Endometrial microvascular endothelial cells (primary cell): Measurements from ENCODE around the gene RIPK3. TPM values are rescaled to one million over a fixed set of nuclear protein-coding genes. Genes with fewer than 3 reads are reported as not detected.

Experiments used
- in situ Hi-C: cut with HindIII; loops from 2 replicates; pipeline ENCODE4 v1.10.0; 2017; ENCODE audit warnings: low sequenced_read_pairs, low pct_unique_long_range_greater_than_20kb; ENCODE audit errors: inconsistent ontology term
- total RNA-seq: library from RNA; depleted of rRNA; stranded (reverse); fragments of >200 nt; gene quantifications from one replicate; pipeline ENCODE4 v1.2.3, GENCODE V29; 2015; ENCODE audit errors: inconsistent ontology term

RIPK3 gene
- total RNA-seq, 1 donor from 2014 or later: 7.2 TPM

DNA sequence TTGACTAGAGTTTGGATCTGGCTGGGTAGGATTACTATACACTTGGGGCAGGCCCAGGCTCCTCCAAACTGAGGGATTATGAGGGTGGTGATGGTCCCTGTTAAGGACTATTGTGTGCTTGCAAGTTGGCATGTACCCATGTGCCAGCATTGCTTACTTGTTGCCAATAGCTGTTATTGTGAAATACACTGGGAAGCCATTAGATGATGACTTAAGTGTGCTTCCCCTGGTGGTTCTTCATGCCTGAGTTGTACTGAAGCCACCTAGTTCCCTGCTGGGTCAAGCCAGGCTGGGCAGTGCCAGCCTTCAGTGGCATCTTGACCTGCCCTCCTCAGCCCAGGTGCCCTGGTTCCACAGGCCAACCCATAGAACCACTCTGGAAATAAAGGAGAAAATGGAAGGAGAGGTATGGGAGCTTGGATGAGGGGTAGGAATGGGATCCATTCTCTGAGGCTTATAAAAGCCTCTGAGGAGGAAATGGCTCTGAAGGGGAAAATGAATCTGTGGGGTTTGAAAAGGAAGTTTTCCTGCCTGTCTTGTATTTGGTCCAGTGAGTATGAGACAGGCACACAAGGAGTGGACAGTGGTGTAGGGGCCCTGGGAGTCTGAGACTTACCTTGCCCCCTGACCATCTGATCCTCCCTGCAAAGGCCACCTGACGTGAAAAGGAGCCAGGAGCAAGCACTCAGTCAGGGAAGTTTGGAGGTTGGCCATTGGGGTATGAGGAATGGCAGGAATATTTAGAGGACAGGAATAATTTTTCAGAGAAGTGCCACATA, 27.8 kb downstream of the RIPK3 start:
- in situ Hi-C loops: no loop called here

DNA sequence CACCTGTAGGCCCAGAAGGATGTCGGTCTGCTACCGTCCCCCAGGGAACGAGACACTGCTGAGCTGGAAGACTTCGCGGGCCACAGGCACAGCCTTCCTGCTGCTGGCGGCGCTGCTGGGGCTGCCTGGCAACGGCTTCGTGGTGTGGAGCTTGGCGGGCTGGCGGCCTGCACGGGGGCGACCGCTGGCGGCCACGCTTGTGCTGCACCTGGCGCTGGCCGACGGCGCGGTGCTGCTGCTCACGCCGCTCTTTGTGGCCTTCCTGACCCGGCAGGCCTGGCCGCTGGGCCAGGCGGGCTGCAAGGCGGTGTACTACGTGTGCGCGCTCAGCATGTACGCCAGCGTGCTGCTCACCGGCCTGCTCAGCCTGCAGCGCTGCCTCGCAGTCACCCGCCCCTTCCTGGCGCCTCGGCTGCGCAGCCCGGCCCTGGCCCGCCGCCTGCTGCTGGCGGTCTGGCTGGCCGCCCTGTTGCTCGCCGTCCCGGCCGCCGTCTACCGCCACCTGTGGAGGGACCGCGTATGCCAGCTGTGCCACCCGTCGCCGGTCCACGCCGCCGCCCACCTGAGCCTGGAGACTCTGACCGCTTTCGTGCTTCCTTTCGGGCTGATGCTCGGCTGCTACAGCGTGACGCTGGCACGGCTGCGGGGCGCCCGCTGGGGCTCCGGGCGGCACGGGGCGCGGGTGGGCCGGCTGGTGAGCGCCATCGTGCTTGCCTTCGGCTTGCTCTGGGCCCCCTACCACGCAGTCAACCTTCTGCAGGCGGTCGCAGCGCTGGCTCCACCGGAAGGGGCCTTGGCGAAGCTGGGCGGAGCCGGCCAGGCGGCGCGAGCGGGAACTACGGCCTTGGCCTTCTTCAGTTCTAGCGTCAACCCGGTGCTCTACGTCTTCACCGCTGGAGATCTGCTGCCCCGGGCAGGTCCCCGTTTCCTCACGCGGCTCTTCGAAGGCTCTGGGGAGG, 28.9 kb downstream of the RIPK3 start, which contains the start of gene LTB4R:
Gene LTB4R (plus strand): TSS at position 857 of the 959 bp plus-strand sequence. CDS start 4,150 bp downstream, outside the sequence.
- in situ Hi-C loops: no loop called here

DNA sequence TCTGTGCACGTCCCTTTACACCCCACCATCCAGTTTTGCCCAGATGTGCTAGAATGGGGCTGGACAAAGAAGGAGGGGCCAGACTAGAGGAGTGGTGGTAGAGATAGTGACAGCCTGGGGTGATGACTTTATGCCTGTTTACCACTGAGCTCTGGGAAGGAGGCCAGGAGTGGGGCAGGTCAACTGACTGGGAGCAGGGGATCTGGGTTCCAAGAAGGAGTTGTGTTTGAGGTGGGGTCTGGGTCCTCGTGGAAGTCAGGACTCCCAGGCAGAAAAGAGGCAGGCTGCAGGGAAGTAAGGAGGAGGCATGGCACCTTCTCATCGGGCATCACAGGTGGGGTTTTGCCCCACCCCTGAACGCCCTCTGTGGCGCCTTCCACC, 29.5 kb downstream of the RIPK3 start:
- in situ Hi-C loops: no loop called here

DNA sequence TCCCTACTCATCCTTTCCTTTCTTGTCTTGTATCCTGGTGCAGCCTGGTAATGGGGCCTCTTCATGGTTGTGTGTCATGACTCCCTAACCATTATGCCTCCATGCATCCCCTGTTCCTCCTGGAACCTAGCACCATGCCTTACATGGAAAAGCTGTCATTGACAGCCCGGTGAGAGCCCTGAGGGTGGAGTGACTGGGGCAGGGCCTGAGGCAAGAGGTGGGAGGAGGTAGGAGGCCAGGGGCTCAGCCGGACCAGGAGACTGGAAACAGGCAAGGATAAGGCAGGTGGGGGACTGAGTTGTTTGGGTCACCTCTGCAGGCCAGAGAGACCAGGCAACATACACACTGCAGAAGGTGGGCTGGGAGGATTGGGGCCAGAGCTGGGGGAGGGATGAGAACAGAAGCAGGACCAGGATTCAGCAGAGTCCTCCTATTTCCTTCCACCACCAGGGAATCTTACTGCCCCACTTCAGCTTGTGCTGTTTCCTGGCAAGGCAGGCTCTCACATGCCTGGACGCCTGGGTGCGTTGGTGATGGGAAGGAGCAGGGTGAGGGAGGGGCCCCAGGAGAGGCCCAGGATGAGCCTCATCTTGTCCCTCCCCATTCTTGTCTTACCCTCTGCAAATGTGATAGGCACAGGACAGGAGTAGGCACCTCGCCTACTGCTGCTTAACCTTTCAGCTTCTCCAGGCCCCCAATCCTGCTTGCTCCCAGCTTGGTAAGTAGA, 30.1 kb downstream of the RIPK3 start, which contains the start of gene LTB4R2:
Gene LTB4R2 (plus strand): TSS at position 603 of the 727 bp plus-strand sequence. CDS start 525 bp downstream, outside the sequence.
- in situ Hi-C loops: no loop called here

DNA sequence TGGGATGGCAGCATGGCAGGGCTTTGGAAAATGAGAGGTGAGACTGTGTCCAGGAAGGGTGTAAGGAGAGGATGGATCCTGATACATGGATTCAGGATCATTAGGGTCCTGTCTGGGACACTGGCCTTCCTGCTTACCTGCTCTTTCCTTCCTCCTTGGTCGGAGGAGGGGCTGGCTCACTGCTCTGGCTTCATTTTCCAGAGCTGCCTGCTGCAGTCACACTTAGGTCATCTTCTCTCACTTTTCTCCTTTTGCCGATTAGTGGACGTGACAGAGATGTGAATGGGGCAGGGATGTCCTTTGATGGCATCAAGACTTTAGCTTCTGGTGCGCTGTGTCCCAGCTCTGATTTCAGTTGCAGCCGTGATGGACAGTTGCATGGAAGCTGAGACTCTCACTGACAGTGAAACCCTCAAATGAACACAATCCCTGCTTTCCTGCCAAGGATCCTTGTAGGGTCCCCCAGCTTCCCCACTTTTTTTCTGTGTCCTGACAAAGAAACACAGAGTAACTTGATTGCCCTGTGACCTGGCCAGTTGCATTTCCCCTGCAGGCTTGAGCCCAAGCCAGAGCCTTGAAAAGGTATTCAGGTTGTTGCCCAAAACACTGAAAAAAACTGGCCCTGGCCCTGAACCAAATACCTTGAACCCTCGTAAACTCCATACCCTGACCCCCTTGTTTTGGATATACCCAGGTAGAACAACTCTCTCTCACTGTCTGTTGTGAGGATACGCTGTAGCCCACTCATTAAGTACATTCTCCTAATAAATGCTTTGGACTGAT, 31.3 kb downstream of the RIPK3 start:
- in situ Hi-C loops: no loop called here

DNA sequence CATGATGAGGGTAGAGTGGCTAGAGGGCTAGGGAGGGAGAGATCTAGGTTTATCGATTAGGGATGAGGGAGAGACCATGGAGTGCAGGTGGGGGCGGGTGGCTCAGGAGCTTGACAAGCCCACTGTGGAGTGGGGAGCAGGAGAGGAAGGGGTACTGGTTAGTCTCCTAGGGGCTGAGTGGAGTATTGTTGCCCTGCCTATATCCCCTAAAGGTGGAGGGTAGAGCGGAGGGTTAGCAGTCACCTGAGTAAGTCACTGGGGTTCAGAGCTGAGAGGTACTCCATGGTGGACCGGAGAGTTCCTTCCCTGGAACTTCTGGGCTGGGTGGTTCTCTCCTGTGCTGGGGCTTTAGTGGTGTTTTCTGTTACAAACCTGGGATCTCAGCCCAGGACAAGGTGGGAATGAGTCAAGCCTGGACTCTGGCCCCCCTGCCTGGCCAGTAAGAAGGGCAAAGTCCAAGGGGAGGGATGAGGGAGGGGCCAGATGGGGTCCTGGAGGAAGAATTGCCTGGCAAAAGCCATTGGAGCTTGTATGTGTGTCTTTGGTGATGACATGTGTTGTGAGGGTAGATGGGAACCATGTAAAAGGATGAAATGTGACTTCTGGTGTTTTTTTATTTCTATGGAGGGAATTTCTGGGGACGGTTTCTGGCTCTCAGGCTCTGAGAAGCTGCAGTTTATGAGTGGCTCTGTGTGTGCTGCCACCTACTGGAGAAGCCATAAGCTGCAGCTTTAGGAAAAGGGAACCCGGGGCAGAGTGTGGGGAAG, 32.0 kb downstream of the RIPK3 start, which contains the start of gene CIDEB:
Gene CIDEB (minus strand): TSS at position 403 of the 767 bp plus-strand sequence. CDS start 119 bp downstream, at position 284.
- in situ Hi-C loops: no loop called here

DNA sequence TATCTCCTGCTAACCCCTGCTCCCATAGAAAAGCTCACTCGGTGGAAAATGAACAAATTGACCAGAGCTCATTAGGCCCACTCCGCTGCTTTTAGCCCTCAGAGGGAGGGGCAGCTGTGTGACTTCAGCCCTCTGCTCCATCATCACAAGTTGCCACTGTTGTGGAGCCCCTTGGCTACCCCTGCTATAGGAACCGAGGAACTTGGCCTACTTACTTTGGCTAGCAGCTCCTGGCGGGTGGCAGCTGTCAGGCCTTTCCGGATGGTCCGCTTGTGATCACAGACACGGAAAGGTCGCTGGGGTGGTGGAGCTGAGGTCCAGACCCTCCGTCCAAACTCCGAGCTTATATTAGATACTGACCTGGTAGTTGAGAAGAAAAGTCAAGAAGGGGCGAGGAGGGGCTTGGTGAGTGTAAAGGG, 32.6 kb downstream of the RIPK3 start:
- in situ Hi-C loops: no loop called here

DNA sequence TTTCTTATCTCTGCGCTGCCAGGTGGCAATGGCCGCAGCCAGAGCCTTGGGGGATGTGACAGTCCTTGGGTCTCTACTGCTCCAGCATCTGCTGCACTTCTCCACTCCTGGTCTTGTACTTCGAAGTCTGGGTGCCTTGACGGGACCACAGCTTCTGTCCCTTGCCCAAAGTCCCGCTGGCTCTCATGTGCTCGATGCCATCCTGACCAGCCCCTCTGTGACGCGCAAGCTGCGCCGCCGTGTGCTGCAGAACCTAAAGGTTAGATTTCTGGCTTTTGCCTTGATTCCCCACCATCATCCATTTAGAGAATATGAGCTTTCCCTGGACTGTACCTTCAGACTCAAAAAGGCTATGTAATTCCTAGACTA, 35.8 kb downstream of the RIPK3 start:
- in situ Hi-C loops: no loop called here

DNA sequence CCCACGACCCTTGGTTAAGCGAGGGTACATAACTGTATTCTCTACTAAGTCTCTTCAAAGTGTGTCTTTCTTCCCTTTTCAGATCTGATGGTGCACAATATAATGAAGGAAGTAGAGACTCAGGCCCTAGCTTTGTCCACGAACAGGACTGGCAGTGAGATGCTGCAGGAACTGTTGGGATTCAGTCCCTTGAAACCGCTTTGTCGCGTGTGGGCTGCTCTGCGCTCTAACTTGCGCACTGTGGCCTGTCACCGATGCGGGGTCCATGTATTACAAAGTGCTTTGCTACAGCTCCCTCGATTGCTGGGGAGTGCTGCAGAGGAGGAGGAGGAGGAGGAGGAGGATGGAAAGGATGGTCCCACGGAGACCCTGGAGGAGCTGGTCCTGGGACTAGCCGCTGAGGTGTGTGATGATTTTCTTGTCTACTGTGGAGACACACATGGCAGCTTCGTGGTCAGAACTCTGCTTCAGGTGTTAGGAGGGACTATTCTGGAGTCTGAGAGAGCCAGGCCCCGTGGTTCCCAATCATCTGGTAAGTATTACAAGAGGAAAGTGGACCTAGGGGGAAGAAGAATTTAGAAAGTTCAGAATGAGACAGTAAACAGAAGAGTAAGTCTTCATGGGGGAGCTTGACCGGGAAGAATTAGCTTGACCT, 39.3 kb downstream of the RIPK3 start:
- in situ Hi-C loops: no loop called here

DNA sequence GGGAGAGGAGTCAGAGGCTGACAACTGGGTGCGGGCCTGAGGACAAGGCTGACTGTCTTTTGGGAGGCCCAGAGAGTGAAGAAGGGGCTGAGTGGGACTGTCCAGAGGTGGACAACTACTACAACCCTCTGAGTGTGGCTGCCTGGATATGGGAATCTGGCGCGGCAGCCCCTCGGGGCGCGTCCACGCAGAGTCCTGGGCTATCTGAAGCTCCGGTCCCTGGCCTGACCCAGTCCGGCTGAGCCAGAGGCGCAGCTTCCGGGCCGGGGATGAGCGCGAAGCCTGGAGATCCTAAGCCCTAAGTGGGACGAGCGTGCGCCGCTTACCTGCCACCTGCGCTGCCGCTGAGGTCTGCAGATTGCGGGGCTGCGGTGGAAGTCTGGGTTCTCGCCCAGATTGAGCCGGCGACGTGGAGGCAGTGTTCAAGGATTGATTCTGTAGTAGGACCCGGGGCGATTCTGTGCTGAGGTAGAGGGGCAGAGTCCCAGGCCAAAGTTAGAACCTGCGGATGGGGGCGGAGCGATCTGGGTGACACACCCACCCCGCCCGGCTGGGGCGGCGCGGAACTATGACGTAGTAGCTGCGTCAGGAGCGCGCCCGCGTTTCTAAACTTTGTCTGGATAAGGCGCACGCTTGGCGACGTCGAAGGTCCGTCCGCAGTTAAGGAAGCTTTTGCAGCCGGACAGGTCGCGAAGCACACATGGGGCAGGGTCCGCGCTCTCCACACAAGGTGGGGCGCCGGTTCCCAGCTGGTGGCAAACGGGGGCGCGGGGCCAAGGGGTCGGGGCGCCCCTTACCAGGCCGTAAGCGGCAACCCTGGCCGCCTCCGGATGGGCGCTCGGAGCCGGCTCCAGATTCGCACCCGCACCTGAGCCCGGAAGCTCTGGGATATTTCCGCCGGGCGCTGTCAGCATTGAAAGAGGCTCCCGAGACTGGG, 40.3 kb downstream of the RIPK3 start, which contains the start of the genes DHRS1 and NOP9:
Gene DHRS1 (minus strand): TSS at position 526 of the 937 bp plus-strand sequence. CDS start 674 bp downstream, outside the sequence.
Gene NOP9 (plus strand): TSS at position 596 of the 937 bp plus-strand sequence. CDS start 105 bp downstream, at position 701.
- in situ Hi-C loops: loop anchor here (10.0 kb wide), 1 partner anchor 95 kb away; the partner anchor contains the start of gene TSSK4

DNA sequence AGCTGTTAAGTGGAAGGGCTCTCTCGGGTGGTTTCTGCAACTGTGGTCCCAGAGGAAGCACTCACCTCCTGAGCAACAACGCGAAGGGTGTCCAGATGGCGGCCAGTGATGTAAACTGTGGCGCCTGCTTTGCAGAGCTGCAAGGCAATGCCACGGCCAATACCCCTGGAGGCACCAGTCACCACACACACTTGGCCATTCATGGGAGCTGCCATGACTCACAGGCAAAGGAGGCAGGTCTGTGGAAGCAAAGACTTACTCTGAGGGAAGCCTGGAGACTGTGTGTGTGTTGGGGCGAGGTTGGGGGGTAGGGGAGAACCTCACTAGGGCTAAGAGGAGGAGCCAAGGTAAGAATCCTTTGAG, 40.9 kb downstream of the RIPK3 start:
- in situ Hi-C loops: loop anchor here (10.0 kb wide), 1 partner anchor 94 kb away; the partner anchor contains the start of gene TSSK4

DNA sequence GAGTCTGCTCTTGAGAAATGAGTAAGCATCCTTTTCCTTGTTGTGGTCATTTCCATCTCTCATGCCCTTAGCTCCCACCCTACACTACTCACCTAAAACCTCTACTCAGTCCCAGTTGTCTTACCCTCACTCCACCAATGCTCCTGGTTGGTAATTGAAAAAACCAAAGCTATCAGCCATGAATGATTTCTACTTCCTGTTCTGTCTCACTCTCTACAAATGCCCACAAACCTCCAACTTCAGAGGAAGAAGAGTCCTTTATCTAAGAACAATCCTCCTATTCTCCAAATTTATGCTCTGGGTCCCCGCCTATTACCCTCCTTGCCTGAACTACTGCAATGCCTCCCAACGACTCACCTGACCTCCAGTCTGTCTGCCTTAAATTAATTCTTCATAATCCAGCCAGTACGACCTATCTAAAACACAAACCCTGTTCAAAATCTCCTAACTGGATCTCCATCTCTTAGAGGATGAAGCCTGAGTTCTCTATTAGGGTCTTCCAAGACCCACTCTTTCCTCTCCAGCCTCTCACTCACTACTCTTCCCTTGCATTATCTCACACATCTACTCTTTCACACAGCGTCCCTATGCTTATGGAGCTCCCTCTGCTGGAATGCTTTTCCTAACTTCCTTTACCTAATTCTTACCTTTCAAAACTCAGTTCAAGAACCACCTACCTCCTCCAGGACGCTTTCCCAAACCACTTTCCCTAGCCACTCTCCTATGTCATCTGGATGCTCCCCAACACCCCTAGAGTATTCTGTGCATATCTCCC, 42.4 kb downstream of the RIPK3 start:
- in situ Hi-C loops: loop anchor here (10.0 kb wide), 1 partner anchor 93 kb away; the partner anchor contains the start of gene TSSK4

DNA sequence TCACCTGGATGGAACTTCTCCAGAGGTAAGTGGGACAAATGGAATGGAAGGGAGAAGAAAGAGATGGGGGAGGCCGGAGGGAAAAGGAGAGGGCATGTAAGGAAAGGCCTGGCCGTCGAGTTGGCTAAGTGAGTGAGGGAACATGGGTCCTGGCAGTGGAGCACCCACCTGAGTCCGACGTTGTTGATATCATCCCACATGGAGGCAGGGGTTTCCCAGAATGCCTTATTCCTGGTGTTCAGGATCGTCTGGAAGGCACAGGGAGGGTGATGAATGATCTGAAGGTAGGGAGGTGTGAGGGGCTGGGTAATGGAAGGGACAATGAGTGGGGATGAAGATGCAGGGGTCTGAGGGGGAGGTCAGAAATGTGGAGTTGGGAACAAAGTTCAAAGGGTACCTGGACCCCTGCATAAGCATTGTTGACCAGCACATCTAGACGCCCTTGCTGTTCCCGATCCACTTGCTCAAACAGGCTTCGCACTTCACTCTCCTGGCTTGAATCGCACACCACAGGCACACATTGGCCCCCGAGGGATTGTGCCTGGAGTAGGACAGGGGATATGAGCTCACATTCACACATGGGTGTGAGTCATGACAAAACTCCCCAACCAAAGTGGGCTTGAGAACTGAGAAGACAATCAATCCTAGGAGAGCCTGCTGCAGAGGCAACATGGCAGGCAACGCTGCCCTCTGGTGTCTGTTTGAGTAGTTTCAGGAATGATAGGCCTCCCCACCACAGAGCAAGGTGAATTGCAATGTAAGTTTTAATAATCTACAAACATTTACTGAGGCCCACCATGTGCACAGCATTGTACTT, 43.2 kb downstream of the RIPK3 start:
- in situ Hi-C loops: loop anchor here (10.0 kb wide), 1 partner anchor 92 kb away; the partner anchor contains the start of gene TSSK4

DNA sequence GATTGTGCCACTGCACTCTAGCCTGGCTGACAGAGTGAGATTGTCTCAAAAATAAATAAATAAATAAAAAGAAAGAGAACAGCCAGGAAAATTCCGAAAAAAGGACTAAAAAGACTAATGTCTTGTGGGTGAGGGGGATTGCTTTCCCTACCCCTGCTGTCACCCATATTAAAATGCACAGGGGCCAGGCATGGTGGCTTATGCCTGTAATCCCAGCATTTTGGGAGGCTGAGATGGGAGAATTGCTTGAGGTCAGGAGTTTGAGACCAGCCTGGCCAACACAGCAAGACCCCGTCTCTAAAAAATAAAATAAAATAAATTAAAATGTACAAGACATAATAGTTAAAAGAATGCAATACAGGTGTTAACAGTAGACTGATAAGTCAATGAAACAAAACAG, 46.3 kb downstream of the RIPK3 start:
- in situ Hi-C loops: loop anchor here (10.0 kb wide), 1 partner anchor 89 kb away; the partner anchor contains the start of gene TSSK4
